ENCODE results near the gene TRIP10. TPM values are rescaled to one million over a fixed set of nuclear protein-coding genes. Genes with fewer than 3 reads are reported as not detected.
A peak's percentile ranks its signal among the peaks of the same experiment; 100 is the strongest.

Gene TRIP10
- total and polyA plus RNA-seq, 10 of the 15 experiments (the other 5 are each of a cell fraction or from before 2014, with no cell fraction given): 0.79 to 54.5 (median 32.5) TPM

GRCh38 chr19:6776999-6777398 is 37.5 kb downstream of the TRIP10 start:
- 96% methylated on average over 4 of the region's 4 CpGs for WGBS (ENCODE audit: insufficient coverage, insufficient replicate concordance, low lambda C conversion rate, missing lambda C conversion rate)
- Histone ChIP-seq H3K9me3 (replicated peaks; ENCODE audit: control insufficient read depth, insufficient read depth, low read length) (no peaks in the 10 kb centered on the region; the same call in 2 of the 3 replicates), H3K4me1 (ENCODE audit: control insufficient read depth, insufficient read depth, low read length) (peaks cover 21% of the 10 kb centered on the region), H3K4me3 (peak overlapping the region; percentile 29; the same call in 1 of the 2 replicates), H4K20me1 (ENCODE audit: control insufficient read depth, insufficient read depth) (no peaks in the 10 kb centered on the region), H2AFZ (ENCODE audit: control insufficient read depth, low read depth, low read length) (no peak overlapping the region), H3K27ac (ENCODE audit: control insufficient read depth, insufficient read depth) (0 out of 2 replicates have a peak overlapping the region, but pooled peaks have one; percentile 61), H3K79me2 (ENCODE audit: control insufficient read depth, insufficient read depth, low read length) (peaks cover 78% of the 10 kb centered on the region), H3K9ac (ENCODE audit: control insufficient read depth, insufficient read depth, low read length) (no peak overlapping the region), H3K27me3 (replicated peaks in 1 of 2; ENCODE audit: control insufficient read depth in 2 of 2, insufficient read depth in 2 of 2, low read length in 1 of 2) (no peaks in the 10 kb centered on the region), H3K36me3 (ENCODE audit: control insufficient read depth in 2 of 2, insufficient read depth in 2 of 2, low read length in 1 of 2) (peaks cover 2 to 4% of the 10 kb centered on the region in 2 experiments), H3K4me2 (ENCODE audit: control insufficient read depth, insufficient read depth) (peak overlapping the region; percentile 36)
- ChIA-PET POLR2A (interaction anchor here (0.7 kb wide), 1 partner anchor 25 kb away, joined by 3 read pairs; no protein-coding TSS in a partner anchor), CTCF (no interaction called here), RAD21 (ENCODE audit: unreplicated experiment) (no interaction called here), SMC1A (ENCODE audit: uncharacterized antibody, unreplicated experiment) (no interaction called here)
- ATAC-seq (no peak), DNase-seq (ENCODE audit: low read depth, low spot score) (no peak), FAIRE-seq (no peak)
- intact Hi-C loops (cut with micrococcal nuclease; ENCODE audit: unreplicated experiment): no loop called here
- TF ChIP-seq NR2C2 (IDR thresholded peaks at IDR 0.05; ENCODE audit: borderline replicate concordance, control insufficient read depth, insufficient read length, low read depth) (no peak), HDGF (IDR thresholded peaks at IDR 0.05) (0 out of 2 replicates have a peak, but pooled peaks have one; percentile 24), PAX8 (IDR thresholded peaks at IDR 0.05) (no peak)
- in situ Hi-C loops (cut with MboI): no loop called here
- BruUV-seq (replicated peaks): TSS peak; percentile 44

GRCh38 chr19:6777434-6777833 is 38.0 kb downstream of the TRIP10 start:
- peak overlapping the region; percentile 29; the same call in 1 of the 2 replicates for H3K4me3 ChIP-seq
- H3K36me3 ChIP-seq (ENCODE audit: control insufficient read depth in 2 of 2, insufficient read depth in 2 of 2, low read length in 1 of 2): peaks cover 2 to 6% of the 10 kb centered on the region in 2 experiments
- H4K20me1 ChIP-seq (ENCODE audit: control insufficient read depth, insufficient read depth): no peaks in the 10 kb centered on the region
- H3K27me3 ChIP-seq (replicated peaks in 1 of 2; ENCODE audit: control insufficient read depth in 2 of 2, insufficient read depth in 2 of 2, low read length in 1 of 2): no peaks in the 10 kb centered on the region
- no peak for FAIRE-seq
- peaks cover 80% of the 10 kb centered on the region for H3K79me2 ChIP-seq (ENCODE audit: control insufficient read depth, insufficient read depth, low read length)
- H3K9me3 ChIP-seq (replicated peaks; ENCODE audit: control insufficient read depth, insufficient read depth, low read length): no peaks in the 10 kb centered on the region; the same call in 2 of the 3 replicates
- SMC1A ChIA-PET (ENCODE audit: uncharacterized antibody, unreplicated experiment): interaction anchor here (1.3 to 2.6 kb wide), 3 partner anchors 14 to 36 kb away, joined by 4 to 18 read pairs (median 5); no protein-coding TSS in a partner anchor
- in situ Hi-C loops (cut with MboI): no loop called here
- no peak overlapping the region for H2AFZ ChIP-seq (ENCODE audit: control insufficient read depth, low read depth, low read length)
- WGBS (ENCODE audit: insufficient coverage, insufficient replicate concordance, low lambda C conversion rate, missing lambda C conversion rate): 94% methylated on average over 2 of the region's 2 CpGs
- CTCF ChIA-PET: interaction anchor here (0.5 kb wide), 1 partner anchor 516 kb away, joined by 3 read pairs; no protein-coding TSS in a partner anchor
- H3K9ac ChIP-seq (ENCODE audit: control insufficient read depth, insufficient read depth, low read length): no peak overlapping the region; the same call in 1 of the 2 replicates
- H3K4me1 ChIP-seq (ENCODE audit: control insufficient read depth, insufficient read depth, low read length): peaks cover 23% of the 10 kb centered on the region
- peak overlapping the region; percentile 36 for H3K4me2 ChIP-seq (ENCODE audit: control insufficient read depth, insufficient read depth)
- intact Hi-C loops (cut with micrococcal nuclease; ENCODE audit: unreplicated experiment): no loop called here
- BruUV-seq (replicated peaks): no TSS peak
- RAD21 ChIA-PET (ENCODE audit: unreplicated experiment): interaction anchor here (1.5 kb wide), 1 partner anchor 23 kb away, joined by 11 read pairs; no protein-coding TSS in a partner anchor
- POLR2A ChIA-PET: interaction anchor here (2.1 kb wide), 1 partner anchor 23 kb away, joined by 10 read pairs; no protein-coding TSS in a partner anchor
- no peak for DNase-seq (ENCODE audit: low read depth, low spot score)
- ATAC-seq: no peak
- peak overlapping the region; percentile 61; the same call in 1 of the 2 replicates for H3K27ac ChIP-seq (ENCODE audit: control insufficient read depth, insufficient read depth)
- TF ChIP-seq NRF1 (conservative IDR thresholded peaks at IDR 0.05; ENCODE audit: low read depth, low read length): no peak
- TF ChIP-seq TCF3 (IDR thresholded peaks at IDR 0.05; ENCODE audit: borderline replicate concordance, insufficient read depth, low read depth, low read length): no peak
- TF ChIP-seq ZNF274 (IDR thresholded peaks at IDR 0.05; ENCODE audit: insufficient read depth, insufficient read length): no peak
- no peak for TF ChIP-seq ASH2L (IDR thresholded peaks at IDR 0.05; ENCODE audit: borderline replicate concordance, low read depth)

Measured in GM12878 (cell line).